Effector memory CD4-positive, alpha-beta T cell (primary cell): ENCODE measurements around the gene TBL1X.

Experiments
- DNase-seq, 3 donors: peaks; one replicate each; pipeline ENCODE4 v3.0.0-alpha.2; 2020
- H3K27ac ChIP-seq: 2 replicates; pipeline ENCODE4 v1.7.0; 2013; ENCODE audit warnings: mild to moderate bottlenecking, low read length, moderate library complexity; ENCODE audit not compliant: insufficient read depth, poor library complexity, severe bottlenecking
- H3K27me3 ChIP-seq: replicated peaks from 2 replicates; pipeline ENCODE4 v1.7.0; 2013; ENCODE audit warnings: mild to moderate bottlenecking, low read length; ENCODE audit not compliant: insufficient read depth, control insufficient read depth, poor library complexity, severe bottlenecking
- H3K36me3 ChIP-seq: 2 replicates; pipeline ENCODE4 v1.7.0; 2013; ENCODE audit warnings: mild to moderate bottlenecking, low read length, moderate library complexity; ENCODE audit not compliant: control insufficient read depth, insufficient read depth
- H3K4me1 ChIP-seq: 2 replicates; pipeline ENCODE4 v1.7.0; 2013; ENCODE audit warnings: low read length, mild to moderate bottlenecking; ENCODE audit not compliant: control insufficient read depth, insufficient read depth, poor library complexity, severe bottlenecking
- H3K4me3 ChIP-seq: 2 replicates; pipeline ENCODE4 v1.7.0; 2013; ENCODE audit warnings: low read length, low read depth, mild to moderate bottlenecking; ENCODE audit not compliant: insufficient read depth, poor library complexity, severe bottlenecking
- H3K9me3 ChIP-seq: 2 replicates; pipeline ENCODE4 v1.7.0; 2013; ENCODE audit warnings: mild to moderate bottlenecking, low read length, moderate library complexity; ENCODE audit not compliant: control insufficient read depth

TBL1X gene

GRCh38 chrX:9595174-9595573 is 130.3 kb downstream of the TBL1X start:
- no peaks in the 10 kb centered on the region for H3K4me1 ChIP-seq
- no peaks in the 10 kb centered on the region for H3K27me3 ChIP-seq
- H3K4me3 ChIP-seq, result no peak overlapping the region
- no peaks in the 10 kb centered on the region for H3K36me3 ChIP-seq
- no peaks in the 10 kb centered on the region for H3K9me3 ChIP-seq
- H3K27ac ChIP-seq, result no peak overlapping the region
- no peak for DNase-seq

GRCh38 chrX:9596837-9597236 is 132.0 kb downstream of the TBL1X start:
- H3K4me3 ChIP-seq, result no peak overlapping the region
- no peaks in the 10 kb centered on the region for H3K36me3 ChIP-seq

GRCh38 chrX:9597361-9598035 is 132.6 kb downstream of the TBL1X start:
- H3K27me3 ChIP-seq, result no peaks in the 10 kb centered on the region
- no peaks in the 10 kb centered on the region for H3K9me3 ChIP-seq
- no peaks in the 10 kb centered on the region for H3K36me3 ChIP-seq
- H3K4me3 ChIP-seq, result no peak overlapping the region
- DNase-seq, result no peak
- no peaks in the 10 kb centered on the region for H3K4me1 ChIP-seq
- no peak overlapping the region for H3K27ac ChIP-seq

More at GRCh38 chrX:9596837-9597236, 132.0 kb downstream of the TBL1X start:
- H3K27ac ChIP-seq, result no peak overlapping the region
- H3K27me3 ChIP-seq, result no peaks in the 10 kb centered on the region
- DNase-seq, result no peak
- no peaks in the 10 kb centered on the region for H3K9me3 ChIP-seq
- H3K4me1 ChIP-seq, result no peaks in the 10 kb centered on the region

- H3K27me3 ChIP-seq, result no peaks in the 10 kb centered on the region
- no peaks in the 10 kb centered on the region for H3K36me3 ChIP-seq
- H3K27ac ChIP-seq, result no peak overlapping the region
- no peaks in the 10 kb centered on the region for H3K4me1 ChIP-seq
- H3K4me3 ChIP-seq, result no peak overlapping the region
- no peak for DNase-seq
- no peaks in the 10 kb centered on the region for H3K9me3 ChIP-seq
Observed at GRCh38 chrX:9598344-9598743, 133.5 kb downstream of the TBL1X start.

- no peaks in the 10 kb centered on the region for H3K4me1 ChIP-seq
- DNase-seq, result no peak
- no peak overlapping the region for H3K27ac ChIP-seq
- no peaks in the 10 kb centered on the region for H3K36me3 ChIP-seq
- H3K4me3 ChIP-seq, result no peak overlapping the region
- no peaks in the 10 kb centered on the region for H3K9me3 ChIP-seq
- H3K27me3 ChIP-seq, result no peaks in the 10 kb centered on the region
Observed at GRCh38 chrX:9604111-9604907, 139.5 kb downstream of the TBL1X start.

GRCh38 chrX:9604908-9605306 is 140.0 kb downstream of the TBL1X start:
- no peaks in the 10 kb centered on the region for H3K9me3 ChIP-seq
- H3K27ac ChIP-seq, result no peak overlapping the region
- DNase-seq, result no peak
- no peaks in the 10 kb centered on the region for H3K4me1 ChIP-seq
- no peaks in the 10 kb centered on the region for H3K27me3 ChIP-seq
- no peak overlapping the region for H3K4me3 ChIP-seq
- H3K36me3 ChIP-seq, result no peaks in the 10 kb centered on the region

- Histone ChIP-seq H3K4me3 (no peak overlapping the region), H3K36me3 (no peaks in the 10 kb centered on the region), H3K27ac (no peak overlapping the region), H3K9me3 (no peaks in the 10 kb centered on the region), H3K27me3 (no peaks in the 10 kb centered on the region), H3K4me1 (no peaks in the 10 kb centered on the region)
- no peak for DNase-seq
Observed at GRCh38 chrX:9605484-9605883, 140.6 kb downstream of the TBL1X start.

- Histone ChIP-seq H3K27me3 (no peaks in the 10 kb centered on the region), H3K36me3 (no peaks in the 10 kb centered on the region), H3K9me3 (no peaks in the 10 kb centered on the region), H3K4me3 (no peak overlapping the region), H3K27ac (no peak overlapping the region), H3K4me1 (no peaks in the 10 kb centered on the region)
- DNase-seq, result no peak
Observed at GRCh38 chrX:9606971-9607370, 142.1 kb downstream of the TBL1X start.

GRCh38 chrX:9609499-9609898 is 144.6 kb downstream of the TBL1X start:
- Histone ChIP-seq H3K4me3 (no peak overlapping the region), H3K27ac (no peak overlapping the region), H3K27me3 (no peaks in the 10 kb centered on the region), H3K4me1 (no peaks in the 10 kb centered on the region), H3K9me3 (no peaks in the 10 kb centered on the region), H3K36me3 (no peaks in the 10 kb centered on the region)
- no peak for DNase-seq

- H3K9me3 ChIP-seq, result no peaks in the 10 kb centered on the region
- no peak overlapping the region for H3K27ac ChIP-seq
- DNase-seq, result no peak
Observed at GRCh38 chrX:9609987-9610386, 145.1 kb downstream of the TBL1X start.

More at GRCh38 chrX:9609987-9610386, 145.1 kb downstream of the TBL1X start:
- Histone ChIP-seq H3K4me1 (no peaks in the 10 kb centered on the region), H3K27me3 (no peaks in the 10 kb centered on the region), H3K4me3 (no peak overlapping the region), H3K36me3 (no peaks in the 10 kb centered on the region)
